NCI-H2196 (cell line): ENCODE results near the gene SEC23IP.
A peak's percentile ranks its signal among the peaks of the same experiment; 100 is the strongest.
"Not testable (repeated sequence)": the region's sequence is repeated elsewhere in the genome, so short reads cannot be mapped to it uniquely, and the experiment has no call there.

Experiments
- DNase-seq: peaks from one replicate; lab custom pipeline; 2025; ENCODE audit not compliant: unreplicated experiment; lab: John Stamatoyannopoulos, UW

SEC23IP gene

GRCh38 chr10:119892188-119893065, at the start of gene SEC23IP:
SEC23IP (plus strand) TSS chr10:119892730; CDS start chr10:119892783, 53 bp downstream.
- DNase-seq, result peak; percentile 86

- no peak for DNase-seq
Measured at GRCh38 chr10:119845656-119846055, 46.9 kb upstream of the SEC23IP start.

GRCh38 chr10:119849031-119849789, 43.3 kb upstream of the SEC23IP start:
- DNase-seq, result no peak

GRCh38 chr10:119849944-119850343, 42.6 kb upstream of the SEC23IP start:
- DNase-seq, result no peak

GRCh38 chr10:119852277-119852676, 40.3 kb upstream of the SEC23IP start:
- no peak for DNase-seq

GRCh38 chr10:119852822-119853221, 39.7 kb upstream of the SEC23IP start:
- DNase-seq, result no peak

- DNase-seq, result no peak
Measured at GRCh38 chr10:119853574-119853973, 39.0 kb upstream of the SEC23IP start.

- DNase-seq, result no peak
Measured at GRCh38 chr10:119858063-119858462, 34.5 kb upstream of the SEC23IP start.

GRCh38 chr10:119859420-119860258, 32.9 kb upstream of the SEC23IP start:
- DNase-seq, result peak; percentile 25

- no peak for DNase-seq
Measured at GRCh38 chr10:119860866-119861607, 31.5 kb upstream of the SEC23IP start.

- no peak for DNase-seq
Measured at GRCh38 chr10:119862524-119862923, 30.0 kb upstream of the SEC23IP start.

- DNase-seq, result no peak
Measured at GRCh38 chr10:119863951-119864565, 28.5 kb upstream of the SEC23IP start.

- DNase-seq, result no peak
Measured at GRCh38 chr10:119865699-119866240, 26.8 kb upstream of the SEC23IP start.

- no peak for DNase-seq
Measured at GRCh38 chr10:119867317-119867716, 25.2 kb upstream of the SEC23IP start.

GRCh38 chr10:119869398-119869797, 23.1 kb upstream of the SEC23IP start:
- not testable (repeated sequence) for DNase-seq

GRCh38 chr10:119871881-119872609, 20.5 kb upstream of the SEC23IP start:
- no peak for DNase-seq

GRCh38 chr10:119872610-119872859, 20.0 kb upstream of the SEC23IP start, which contains the start of gene MCMBP:
MCMBP (minus strand) TSS chr10:119872843; CDS start chr10:119872584, 259 bp downstream.
- DNase-seq, result no peak

GRCh38 chr10:119872860-119873681, 19.5 kb upstream of the SEC23IP start:
- peak; percentile 69 for DNase-seq
